HepG2 (cell line): ENCODE data around the gene CDCA5. TPM values are rescaled to one million over a fixed set of nuclear protein-coding genes. Genes with fewer than 3 reads are reported as not detected.

Experiments
- AGO2 ChIP-seq: fragments of 200-400 bp; formaldehyde crosslinking; optimal IDR thresholded peaks from 2 replicates; pipeline ENCODE3; 2017; ENCODE audit warnings: mild to moderate bottlenecking, low read depth, low read length, moderate library complexity
- ARNTL ChIP-seq: sonication (generic); formaldehyde crosslinking; IDR thresholded peaks from 2 replicates; pipeline ENCODE4 v1.4.0; 2020; ENCODE audit warnings: mild to moderate bottlenecking, missing genetic modification reagents
- CCAR2 ChIP-seq: fragments of 200-400 bp; formaldehyde crosslinking; optimal IDR thresholded peaks from 2 replicates; pipeline ENCODE3; 2018; ENCODE audit warnings: low read depth, mild to moderate bottlenecking, low read length, moderate library complexity
- FOXC1 ChIP-seq: sonication (generic); formaldehyde crosslinking; IDR thresholded peaks from 2 replicates; pipeline ENCODE4 v1.8.0; 2022; ENCODE audit warnings: mild to moderate bottlenecking, missing genetic modification reagents, borderline replicate concordance
- GATAD1 ChIP-seq: IDR thresholded peaks from 2 replicates; pipeline ENCODE4 v1.6.1; 2016; ENCODE audit warnings: missing genetic modification reagents, missing compliant biosample characterization
- GPN1 ChIP-seq: sonication (generic); formaldehyde crosslinking; IDR thresholded peaks from 2 replicates; pipeline ENCODE4 v1.5.1; 2020; ENCODE audit warnings: missing genetic modification reagents, borderline replicate concordance
- HES4 ChIP-seq: sonication (generic); formaldehyde crosslinking; IDR thresholded peaks from 2 replicates; pipeline ENCODE4 v1.9.0; 2021; ENCODE audit warnings: mild to moderate bottlenecking, missing genetic modification reagents, borderline replicate concordance
- HMGA1 ChIP-seq: sonication (generic); formaldehyde crosslinking; conservative IDR thresholded peaks from 2 replicates; pipeline ENCODE4 v1.4.0; 2020; ENCODE audit warnings: missing genetic modification reagents
- HOXD1 ChIP-seq: sonication (generic); formaldehyde crosslinking; IDR thresholded peaks from 2 replicates; pipeline ENCODE4 v1.5.0; 2020; ENCODE audit warnings: missing genetic modification reagents
- IKZF1 ChIP-seq: fragments of 450-650 bp; IDR thresholded peaks from 2 replicates; pipeline ENCODE4 v1.7.1; 2016
- IRF2 ChIP-seq: IDR thresholded peaks from 2 replicates; pipeline ENCODE4 v1.6.1; 2018; ENCODE audit warnings: missing genetic modification reagents, missing compliant biosample characterization
- MIER3 ChIP-seq: IDR thresholded peaks from 2 replicates; pipeline ENCODE4 v1.6.1; 2016; ENCODE audit warnings: missing compliant biosample characterization, borderline replicate concordance
- MTF2 ChIP-seq: sonication (generic); formaldehyde crosslinking; IDR thresholded peaks from 2 replicates; pipeline ENCODE4 v1.5.0; 2020; ENCODE audit warnings: missing genetic modification reagents, borderline replicate concordance
- NR2F2 ChIP-seq: IDR thresholded peaks from 2 replicates; pipeline ENCODE4 v1.6.1; 2012; ENCODE audit warnings: low read depth, inconsistent platforms, borderline replicate concordance
- NRL ChIP-seq: sonication (generic); formaldehyde crosslinking; IDR thresholded peaks from 2 replicates; pipeline ENCODE4 v1.5.0; 2020; ENCODE audit warnings: missing genetic modification reagents, mild to moderate bottlenecking, moderate library complexity, borderline replicate concordance
- PPARG ChIP-seq: conservative IDR thresholded peaks from 2 replicates; pipeline ENCODE4 v1.6.1; 2016; ENCODE audit warnings: missing biosample characterization, missing genetic modification reagents
- REPIN1 ChIP-seq: sonication (generic); formaldehyde crosslinking; IDR thresholded peaks from 2 replicates; pipeline ENCODE4 v1.8.0; 2022; ENCODE audit warnings: missing genetic modification reagents, low read depth, mild to moderate bottlenecking, borderline replicate concordance
- REXO4 ChIP-seq: sonication (generic); formaldehyde crosslinking; IDR thresholded peaks from 2 replicates; pipeline ENCODE4 v1.8.0; 2022; ENCODE audit warnings: missing genetic modification reagents, mild to moderate bottlenecking, borderline replicate concordance
- SAP130 ChIP-seq: IDR thresholded peaks from 2 replicates; pipeline ENCODE4 v1.6.1; 2016; ENCODE audit warnings: low read depth
- SRF ChIP-seq: IDR thresholded peaks from 2 replicates; pipeline ENCODE4 v1.6.1; 2011; ENCODE audit warnings: mild to moderate bottlenecking, low read depth, low read length, moderate library complexity
- THAP11 ChIP-seq: IDR thresholded peaks from 2 replicates; pipeline ENCODE4 v1.6.1; 2016; ENCODE audit warnings: missing biosample characterization, missing genetic modification reagents
- WIZ ChIP-seq: sonication (generic); formaldehyde crosslinking; IDR thresholded peaks from 2 replicates; pipeline ENCODE4 v1.5.1; 2020; ENCODE audit warnings: mild to moderate bottlenecking, missing genetic modification reagents
- ZBTB20 ChIP-seq: sonication (generic); formaldehyde crosslinking; IDR thresholded peaks from 2 replicates; pipeline ENCODE4 v1.8.1; 2023; ENCODE audit warnings: missing genetic modification reagents, low read depth, mild to moderate bottlenecking, borderline replicate concordance
- ZC3H4 ChIP-seq: sonication (generic); formaldehyde crosslinking; IDR thresholded peaks from 2 replicates; pipeline ENCODE4 v1.4.0; 2020; ENCODE audit warnings: missing genetic modification reagents, borderline replicate concordance
- ZNF264 ChIP-seq: sonication (generic); formaldehyde crosslinking; IDR thresholded peaks from 2 replicates; pipeline ENCODE4 v1.4.0; 2020; ENCODE audit warnings: missing genetic modification reagents
- ZNF383 ChIP-seq: sonication (generic); formaldehyde crosslinking; IDR thresholded peaks from 2 replicates; pipeline ENCODE4 v1.4.0; 2020; ENCODE audit warnings: missing genetic modification reagents, mild to moderate bottlenecking, borderline replicate concordance
- ZNF431 ChIP-seq: sonication (generic); formaldehyde crosslinking; IDR thresholded peaks from 2 replicates; pipeline ENCODE4 v1.9.0; 2022; ENCODE audit warnings: missing genetic modification reagents, low read depth, mild to moderate bottlenecking, borderline replicate concordance
- ZNF792 ChIP-seq: IDR thresholded peaks from 2 replicates; pipeline ENCODE4 v1.6.1; 2016
- ZSCAN29 ChIP-seq: sonication (generic); formaldehyde crosslinking; conservative IDR thresholded peaks from 2 replicates; pipeline ENCODE4 v1.4.0; 2020; ENCODE audit warnings: mild to moderate bottlenecking, missing genetic modification reagents
- ZSCAN30 ChIP-seq: sonication (generic); formaldehyde crosslinking; IDR thresholded peaks from 2 replicates; pipeline ENCODE4 v1.5.0; 2020; ENCODE audit warnings: mild to moderate bottlenecking, missing genetic modification reagents
- polyA plus RNA-seq, 8 experiments: library from polyadenylated mRNA; depleted of rRNA in 3 of 8; stranded (reverse) in 7 of 8; unstranded in 1 of 8; fragments of >200 nt; fragmentation: Illumina TruSeq in 4 of 8; extraction: Trizol in 4 of 8; gene quantifications; 2 replicates each; pipeline versions ENCODE4 v1.2.1 to v1.2.3, GENCODE V29; 2011 to 2016; ENCODE audit warnings: low read depth in 4 of 8, missing spikeins in 1 of 8, mixed read lengths in 1 of 8; ENCODE audit not compliant: insufficient read depth in 1 of 8
- total RNA-seq, 5 experiments: library from RNA; depleted of rRNA; stranded (reverse); fragments of >200 nt; fragmentation: Illumina TruSeq; extraction: Trizol; gene quantifications; 2 replicates each; pipeline ENCODE4 v1.2.3, GENCODE V29; 2016; ENCODE audit warnings: low read depth in 1 of 5
- TF ChIP-seq, protein P1 (sequence below): sonication (generic); formaldehyde crosslinking; IDR thresholded peaks from 2 replicates; pipeline ENCODE4 v1.5.0; 2020; ENCODE audit warnings: missing genetic modification reagents
- TF ChIP-seq, protein P2 (sequence below): sonication (generic); formaldehyde crosslinking; IDR thresholded peaks from 2 replicates; pipeline ENCODE4 v1.4.0; 2020; ENCODE audit warnings: missing genetic modification reagents

Gene CDCA5
- total and polyA plus RNA-seq, 2 of the 13 experiments (the other 11 are each of a cell fraction or from before 2014, with no cell fraction given): 13.5 to 50.6 TPM

GRCh38 chr11:65117206-65118096 is 33.6 kb upstream of the CDCA5 start, which contains the start of gene ZNHIT2 (continued):
- no peak for TF ChIP-seq ZNF264
- TF ChIP-seq FOXC1 (CRISPR knock-in tag): peak; percentile 62; the same call in 1 of the 2 replicates
- TF ChIP-seq IRF2: peak; percentile 80; the same call in 1 of the 2 replicates
- peak; percentile 3; the same call in 1 of the 2 replicates for TF ChIP-seq NR2F2
- TF ChIP-seq WIZ (CRISPR knock-in tag): peak; percentile 35; the same call in 1 of the 2 replicates
- peak; percentile 67; the same call in 1 of the 2 replicates for TF ChIP-seq SRF
- TF ChIP-seq REXO4 (CRISPR knock-in tag): no peak
- peak; percentile 92 for TF ChIP-seq GATAD1
- TF ChIP-seq AGO2: peak; percentile 97
- no peak for TF ChIP-seq ZNF792
- no peak for TF ChIP-seq HMGA1
- TF ChIP-seq ZBTB20 (CRISPR knock-in tag): no peak
- TF ChIP-seq PPARG (CRISPR knock-in tag): no peak; the same call in 1 of the 2 replicates
- peak; percentile 80 for TF ChIP-seq HES4
- TF ChIP-seq MIER3 (CRISPR knock-in tag): peak; percentile 78; the same call in 1 of the 2 replicates
- TF ChIP-seq ZSCAN30: no peak
- 0 out of 2 replicates have a peak, but pooled peaks have one; percentile 22 for TF ChIP-seq ZSCAN29 (CRISPR knock-in tag)
- TF ChIP-seq ZNF431: peak; percentile 86
- TF ChIP-seq CCAR2: peak; percentile 71
- 0 out of 2 replicates have a peak, but pooled peaks have one; percentile 58 for TF ChIP-seq ZNF383 (CRISPR knock-in tag)
- TF ChIP-seq NRL: peak; percentile 26; the same call in 1 of the 2 replicates
- TF ChIP-seq GPN1 (CRISPR knock-in tag): no peak
- TF ChIP-seq HOXD1 (CRISPR knock-in tag): no peak
- TF ChIP-seq IKZF1: no peak
- TF ChIP-seq SAP130: peak; percentile 98
- no peak for TF ChIP-seq ZC3H4 (CRISPR knock-in tag)
- TF ChIP-seq, protein P1, sequence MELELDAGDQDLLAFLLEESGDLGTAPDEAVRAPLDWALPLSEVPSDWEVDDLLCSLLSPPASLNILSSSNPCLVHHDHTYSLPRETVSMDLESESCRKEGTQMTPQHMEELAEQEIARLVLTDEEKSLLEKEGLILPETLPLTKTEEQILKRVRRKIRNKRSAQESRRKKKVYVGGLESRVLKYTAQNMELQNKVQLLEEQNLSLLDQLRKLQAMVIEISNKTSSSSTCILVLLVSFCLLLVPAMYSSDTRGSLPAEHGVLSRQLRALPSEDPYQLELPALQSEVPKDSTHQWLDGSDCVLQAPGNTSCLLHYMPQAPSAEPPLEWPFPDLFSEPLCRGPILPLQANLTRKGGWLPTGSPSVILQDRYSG: no peak
- TF ChIP-seq, protein P2, sequence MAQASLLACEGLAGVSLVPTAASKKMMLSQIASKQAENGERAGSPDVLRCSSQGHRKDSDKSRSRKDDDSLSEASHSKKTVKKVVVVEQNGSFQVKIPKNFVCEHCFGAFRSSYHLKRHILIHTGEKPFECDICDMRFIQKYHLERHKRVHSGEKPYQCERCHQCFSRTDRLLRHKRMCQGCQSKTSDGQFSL (CRISPR knock-in tag): no peak
- TF ChIP-seq REPIN1 (CRISPR knock-in tag): 0 out of 2 replicates have a peak, but pooled peaks have one; percentile 38
- TF ChIP-seq THAP11 (CRISPR knock-in tag): peak; percentile 93
- TF ChIP-seq ARNTL (CRISPR knock-in tag): peak; percentile 58
- TF ChIP-seq MTF2 (CRISPR knock-in tag): 0 out of 2 replicates have a peak, but pooled peaks have one; percentile 43
